Stimulated activated CD4-positive, alpha-beta T cell treated with anti-CD3 and anti-CD28 coated beads, Interleukin-12 subunit alpha, Interleukin-12 subunit beta, amount 100 ng/mL, for 24 hours (primary cell): ENCODE results near the gene FBXL7.
"Not testable (repeated sequence)": the region's sequence is repeated elsewhere in the genome, so short reads cannot be mapped to it uniquely, and the experiment has no call there.

ENCODE experiments used
- DNase-seq, 2 experiments: peaks; one replicate each; pipeline ENCODE4 v3.0.0-alpha.2; 2020; ENCODE audit warnings: low read depth in 2 of 2

The FBXL7 gene

DNA sequence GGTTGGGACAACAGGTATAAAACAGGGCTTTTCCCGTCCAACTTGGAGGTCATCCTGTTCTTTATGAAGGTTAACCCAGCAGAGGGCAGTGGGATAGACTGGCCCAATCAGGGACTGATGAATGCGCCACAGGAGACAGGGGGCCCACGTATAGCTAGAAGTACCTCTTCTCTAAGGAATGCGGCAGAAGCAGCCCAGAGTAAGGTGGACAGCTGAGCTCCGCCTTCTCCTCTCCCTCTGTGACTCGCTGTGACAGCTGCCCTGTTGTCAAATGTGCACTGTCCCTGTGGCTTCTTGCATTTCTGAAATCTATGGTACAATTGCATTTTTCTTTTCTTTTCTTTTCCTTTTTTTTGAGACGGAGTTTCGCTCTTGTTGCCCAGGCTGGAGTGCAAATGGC, 306.6 kb downstream of the FBXL7 start:
- DNase-seq, result no peak

DNA sequence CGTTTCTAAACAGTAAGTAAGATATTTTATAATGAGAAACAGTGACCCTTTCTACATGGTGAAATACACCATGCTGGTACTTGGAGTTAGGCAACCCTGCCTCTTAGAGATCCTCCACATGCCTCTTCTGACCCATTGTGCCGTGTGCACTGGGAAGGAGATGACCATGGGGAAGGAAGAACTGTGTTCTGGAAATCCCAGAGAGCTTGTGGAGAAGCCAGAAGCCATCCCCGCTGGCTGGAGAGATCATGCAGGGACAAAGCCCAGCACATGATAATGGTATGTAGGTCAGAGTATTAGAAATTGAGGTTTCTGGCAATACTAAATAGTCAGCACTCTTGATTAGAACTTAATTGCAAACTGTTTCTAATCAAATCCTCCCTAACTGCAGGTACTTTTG, 307.3 kb downstream of the FBXL7 start:
- no peak for DNase-seq

DNA sequence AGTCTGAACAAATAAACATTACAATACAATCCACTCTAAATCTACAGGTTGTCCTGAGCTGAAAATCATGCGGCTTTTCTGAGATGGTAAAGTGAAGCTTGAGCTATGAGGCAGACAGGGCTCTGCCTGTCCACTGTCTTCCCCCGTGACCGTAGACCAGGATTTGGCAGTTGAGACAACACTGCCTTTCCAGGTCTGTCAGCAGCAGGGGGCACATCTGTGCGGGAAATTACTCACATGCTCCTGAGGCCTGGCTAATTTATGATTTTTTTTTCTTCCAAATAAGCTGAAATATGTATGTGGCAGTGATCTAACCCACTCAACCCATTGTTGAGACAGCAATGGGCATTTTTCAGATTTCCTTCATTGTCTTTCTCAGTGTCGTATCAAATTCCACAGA, 307.9 kb downstream of the FBXL7 start:
- no peak for DNase-seq

DNA sequence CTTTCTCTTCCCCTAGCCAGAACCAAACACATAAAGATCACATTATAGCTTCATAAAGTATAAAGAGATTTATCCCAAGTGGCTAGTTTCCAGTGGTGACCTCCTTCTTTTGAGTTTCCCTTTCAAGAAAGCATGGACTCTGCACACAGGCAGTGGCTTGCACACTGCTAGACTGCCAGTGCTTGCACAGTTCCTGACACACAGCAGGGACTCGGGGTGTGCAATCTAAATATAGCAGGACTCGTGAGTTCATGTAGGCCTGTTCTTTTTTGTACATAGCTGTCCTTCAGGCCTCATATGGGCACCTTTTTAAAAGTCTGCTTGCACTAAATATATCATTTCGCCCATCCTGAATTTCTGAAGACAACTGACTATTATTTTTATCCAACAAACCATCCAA, 308.6 kb downstream of the FBXL7 start:
- no peak for DNase-seq

DNA sequence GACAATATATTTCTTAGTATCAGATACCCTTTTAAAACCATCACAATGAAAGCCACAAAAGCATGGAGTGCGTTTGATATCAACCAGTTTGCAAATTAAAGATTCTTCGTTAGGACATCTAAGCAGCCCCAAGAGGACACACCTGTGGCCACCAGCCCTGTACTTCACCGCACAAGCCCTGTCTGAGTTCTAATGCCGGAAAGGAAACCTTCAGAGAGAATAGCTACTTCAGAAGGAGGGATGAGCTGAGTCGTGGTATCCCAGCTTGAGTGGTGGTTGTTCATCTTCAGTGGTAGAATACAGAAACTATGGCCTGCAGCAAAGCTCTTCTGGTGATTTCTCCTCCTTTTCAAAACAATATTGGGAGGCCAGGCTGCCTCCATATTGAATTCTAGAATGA, 319.6 kb downstream of the FBXL7 start:
- DNase-seq, result no peak

DNA sequence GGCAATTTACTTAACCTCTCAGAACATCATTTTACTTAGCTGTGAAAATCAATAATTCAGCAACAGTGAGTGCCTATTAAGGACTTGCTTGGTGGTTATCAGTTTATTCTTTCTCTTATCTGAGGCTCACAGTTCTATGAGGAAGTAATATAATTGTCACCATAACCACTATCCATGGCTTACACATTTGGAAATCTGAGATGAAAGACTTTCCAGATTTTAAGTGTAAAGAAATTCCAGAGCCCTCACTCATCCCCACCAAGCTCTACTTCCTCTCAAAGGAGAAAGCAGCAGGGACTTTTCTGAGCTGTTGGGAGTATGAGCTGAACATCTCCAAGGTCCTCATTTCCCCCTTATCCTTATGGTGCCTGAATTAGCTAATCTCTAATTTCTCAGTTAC, 321.5 kb downstream of the FBXL7 start:
- DNase-seq, result no peak

DNA sequence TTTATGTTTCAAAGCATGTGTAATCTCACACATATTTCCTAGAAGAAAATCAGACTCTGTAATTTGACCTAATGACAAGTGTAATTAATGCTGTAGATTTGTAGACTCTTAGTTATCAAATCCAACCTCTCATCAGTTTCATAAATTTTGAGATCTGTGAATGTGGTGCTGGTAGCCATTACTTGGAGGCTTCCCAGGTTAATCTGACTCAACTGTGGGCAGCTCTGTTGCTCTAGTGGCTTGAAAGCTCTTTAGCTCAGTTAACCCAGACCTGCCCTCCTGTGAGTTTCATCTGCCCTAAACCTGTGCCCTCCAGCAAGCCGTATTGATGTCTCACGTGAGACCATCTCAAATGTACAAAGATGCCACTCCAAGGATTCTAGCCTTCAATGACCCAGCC, 323.4 kb downstream of the FBXL7 start:
- DNase-seq, result no peak

DNA sequence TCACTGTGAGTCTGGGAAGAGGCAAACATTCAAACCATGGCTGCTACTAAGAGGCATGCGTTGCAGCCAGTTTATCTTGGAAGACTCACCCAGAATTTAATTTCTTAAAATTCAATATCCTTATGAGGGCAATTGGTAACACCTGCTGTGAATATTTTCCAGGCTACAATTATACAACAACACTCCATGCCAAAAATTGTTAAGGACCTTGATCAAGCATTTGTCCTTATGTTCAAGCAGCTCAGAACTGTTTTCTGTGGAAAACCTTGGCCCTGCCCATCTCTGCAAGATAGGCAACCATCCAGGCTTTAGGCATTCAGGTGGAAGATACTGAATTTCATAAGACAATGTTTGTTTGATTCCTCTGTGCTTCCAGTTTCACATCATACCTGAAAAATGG, 327.8 kb downstream of the FBXL7 start:
- DNase-seq, result no peak

DNA sequence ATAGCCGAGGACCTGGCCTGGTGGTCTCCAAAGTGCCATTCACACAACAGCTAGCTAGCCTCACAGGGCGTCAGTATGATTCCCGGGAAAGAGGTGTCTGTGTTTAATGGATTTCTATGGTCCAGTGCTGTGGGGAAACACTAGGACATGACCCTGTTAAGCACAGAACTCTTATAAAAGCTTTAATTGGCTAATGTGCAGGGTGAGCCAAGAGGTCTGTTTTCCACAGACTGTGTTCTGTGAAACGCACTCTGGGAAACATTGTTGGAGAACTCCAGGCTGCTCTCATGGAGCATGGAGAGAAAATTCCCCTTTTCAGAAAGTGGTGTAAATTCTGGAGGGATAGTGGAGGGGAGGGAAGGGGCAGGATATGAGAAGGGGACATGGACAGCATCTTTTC, 331.4 kb downstream of the FBXL7 start:
- DNase-seq, result no peak

DNA sequence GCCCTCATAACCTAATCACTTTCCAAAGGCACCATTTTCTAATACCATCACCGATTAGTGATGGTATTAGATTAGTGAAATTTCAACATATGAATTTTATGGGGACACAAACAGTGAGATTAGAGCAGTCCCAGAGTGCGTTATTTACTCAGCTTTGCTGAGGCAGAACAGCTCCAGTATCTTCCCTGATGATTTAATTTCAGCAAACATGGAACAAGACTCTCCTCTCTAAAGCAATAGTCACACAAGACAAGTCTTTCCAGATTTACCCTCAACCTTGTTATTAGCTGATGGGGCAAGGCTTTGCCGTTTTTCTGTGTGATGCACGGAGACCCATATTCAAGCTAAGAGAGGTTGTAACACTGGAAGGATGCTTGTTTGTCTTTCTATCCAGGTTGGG, 333.4 kb downstream of the FBXL7 start:
- DNase-seq, result no peak

DNA sequence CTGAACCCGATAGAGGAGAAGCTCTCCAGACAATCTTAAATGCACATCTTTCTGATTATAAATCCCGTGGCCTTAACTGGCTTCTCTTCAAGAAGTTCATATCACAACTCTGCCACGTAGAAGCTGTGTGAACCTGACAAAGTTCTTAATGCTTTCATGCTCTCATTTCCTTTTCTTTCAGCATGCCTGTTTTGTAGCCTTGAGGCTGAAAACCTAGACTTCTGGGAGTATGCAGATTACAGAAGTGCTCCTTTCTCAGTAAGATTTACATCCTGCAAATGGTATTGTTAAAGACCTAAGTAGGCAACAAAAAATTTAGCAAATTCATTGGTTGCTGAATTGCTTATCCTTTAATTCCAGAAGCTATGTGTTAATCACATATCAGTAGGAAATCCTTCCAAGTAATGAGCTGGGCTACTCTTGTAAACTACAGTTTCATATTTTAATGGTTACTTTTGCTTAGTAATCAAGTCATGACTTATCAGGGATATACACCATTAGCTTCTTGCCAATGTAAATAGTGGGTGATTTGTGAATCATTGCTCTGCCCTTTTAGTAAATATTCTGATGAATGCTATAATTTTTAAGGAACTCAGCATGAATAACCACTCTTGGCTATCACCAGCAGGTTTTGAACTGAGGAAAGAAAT, 334.7 kb downstream of the FBXL7 start:
- DNase-seq, result no peak

DNA sequence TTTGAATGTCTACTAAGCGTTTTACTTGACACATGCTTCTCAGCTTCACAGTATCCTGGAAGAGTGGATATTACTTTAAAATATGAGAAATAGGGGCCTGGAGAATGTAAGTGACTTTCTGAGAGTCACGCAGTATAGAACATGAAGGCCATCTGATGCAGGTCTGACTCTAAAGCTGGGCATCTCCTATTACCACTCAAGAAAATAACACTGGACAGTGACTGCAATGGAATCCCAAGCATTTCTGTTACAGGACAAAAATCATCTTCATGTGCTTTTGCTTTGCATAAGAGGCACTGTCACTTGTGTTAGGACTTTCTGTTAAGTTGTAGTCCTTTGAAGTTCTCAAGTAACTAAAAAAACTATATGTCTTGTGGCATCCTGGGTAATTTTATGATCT, 335.5 kb downstream of the FBXL7 start:
- no peak for DNase-seq

DNA sequence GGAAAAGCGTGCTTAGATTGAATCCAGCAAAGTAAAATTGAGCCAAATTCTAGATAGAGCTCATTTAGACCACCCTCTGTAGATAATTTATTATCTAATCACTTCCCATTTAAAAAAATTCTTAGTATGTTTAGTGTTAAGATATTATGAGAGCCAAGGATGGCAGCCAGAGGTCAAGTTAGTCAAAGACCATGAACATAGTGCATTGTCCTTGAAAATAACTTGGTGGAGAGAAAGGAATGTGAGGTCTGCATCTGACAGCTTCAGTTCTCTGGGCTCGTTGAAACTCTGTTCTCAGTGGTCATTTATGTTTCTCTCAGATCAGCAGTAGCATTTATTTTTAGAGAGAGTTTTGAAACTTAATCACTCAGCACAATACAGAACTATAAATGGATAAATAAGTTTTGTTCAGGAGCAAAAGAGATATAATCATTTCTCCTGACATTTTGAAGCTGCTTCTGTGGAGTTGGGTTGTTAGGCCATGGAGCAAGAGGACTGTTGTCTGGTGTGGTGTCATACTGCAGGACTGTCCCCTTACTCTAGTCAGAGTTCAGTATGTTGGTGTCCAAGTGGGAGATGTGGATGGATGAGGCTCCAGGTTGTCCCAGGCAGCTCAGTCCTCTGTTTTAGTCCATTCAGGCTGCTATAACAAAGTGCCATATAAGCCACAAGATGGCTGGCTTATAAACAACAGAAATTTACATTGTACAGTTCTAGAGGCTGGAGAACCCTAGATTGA, 337.7 kb downstream of the FBXL7 start:
- DNase-seq, result no peak

DNA sequence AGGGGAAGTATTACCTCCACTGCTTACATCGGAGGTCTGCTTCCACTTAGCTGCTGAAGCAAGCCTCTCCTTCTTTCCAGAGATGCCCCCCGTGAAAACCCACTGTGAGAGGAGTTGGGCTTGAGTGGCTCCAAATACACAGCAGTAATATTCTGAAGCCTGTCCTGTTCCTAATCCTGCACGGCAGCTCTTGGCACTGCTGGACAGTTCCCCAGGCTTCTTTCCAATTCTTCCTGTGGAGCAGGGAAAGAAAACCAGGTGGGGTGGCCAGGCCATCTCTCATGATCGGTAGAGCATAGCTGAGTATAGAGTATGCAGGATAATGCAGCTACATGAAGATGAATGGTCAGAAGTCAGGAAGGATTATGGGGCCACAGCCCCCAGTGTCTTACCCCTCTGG, 344.3 kb downstream of the FBXL7 start:
- no peak for DNase-seq

DNA sequence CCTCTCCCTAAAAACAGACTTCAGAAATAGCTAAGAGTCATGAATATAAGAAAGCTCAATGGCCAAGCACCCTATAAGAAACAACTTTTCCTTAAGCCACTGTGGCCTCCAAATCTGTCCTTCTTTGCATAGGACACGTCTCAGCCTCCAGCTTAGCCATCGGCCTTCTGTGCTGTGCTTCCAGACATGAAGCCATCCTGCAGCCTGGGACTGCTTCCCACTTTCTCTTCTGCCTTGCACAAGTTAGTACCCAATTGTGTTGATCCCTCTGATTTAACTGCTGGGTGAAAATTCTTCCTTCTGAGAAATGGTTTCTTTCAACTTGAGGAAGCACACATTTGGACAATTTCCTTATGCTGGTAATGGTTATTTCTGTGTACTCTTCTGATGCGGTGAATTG, 344.9 kb downstream of the FBXL7 start:
- no peak for DNase-seq

DNA sequence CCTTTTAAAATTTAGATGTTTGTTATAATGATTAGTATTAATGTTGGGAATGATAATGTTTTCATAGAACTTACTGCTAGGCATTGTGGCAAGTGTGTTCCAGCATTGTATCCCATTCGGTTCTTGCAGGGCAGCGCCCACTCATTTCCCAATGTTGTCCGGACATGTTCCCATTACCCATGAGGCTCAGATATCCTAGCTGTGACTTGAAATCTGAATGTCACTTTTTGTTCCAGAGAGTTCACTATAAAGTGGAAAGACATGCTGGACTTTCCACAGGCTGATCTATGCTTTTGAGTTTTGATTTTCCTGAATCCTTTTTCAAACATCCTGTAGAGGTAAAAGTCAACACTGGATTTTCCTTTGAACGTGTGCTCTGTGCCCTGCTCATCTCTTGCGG, 350.6 kb downstream of the FBXL7 start:
- DNase-seq, result no peak

DNA sequence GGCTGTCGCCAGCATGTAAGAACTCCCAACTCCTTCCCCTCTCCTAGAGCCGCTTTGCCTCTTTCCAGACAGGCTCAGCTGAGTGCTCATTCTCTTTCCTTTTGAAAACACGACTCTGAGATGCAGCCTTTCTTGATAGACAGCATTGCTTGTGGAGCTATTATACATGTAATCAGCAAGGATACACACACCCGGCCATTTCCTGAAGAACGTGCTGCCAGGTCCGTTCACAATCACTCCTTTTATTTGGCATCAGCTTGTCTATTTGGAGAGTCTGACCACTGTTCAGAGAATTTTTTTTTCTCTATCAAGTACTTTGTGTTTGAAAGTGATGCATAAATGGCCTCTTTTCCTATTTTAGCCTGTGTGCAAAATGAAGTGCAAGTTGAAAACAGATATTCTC, 351.0 kb downstream of the FBXL7 start:
- DNase-seq, result no peak

DNA sequence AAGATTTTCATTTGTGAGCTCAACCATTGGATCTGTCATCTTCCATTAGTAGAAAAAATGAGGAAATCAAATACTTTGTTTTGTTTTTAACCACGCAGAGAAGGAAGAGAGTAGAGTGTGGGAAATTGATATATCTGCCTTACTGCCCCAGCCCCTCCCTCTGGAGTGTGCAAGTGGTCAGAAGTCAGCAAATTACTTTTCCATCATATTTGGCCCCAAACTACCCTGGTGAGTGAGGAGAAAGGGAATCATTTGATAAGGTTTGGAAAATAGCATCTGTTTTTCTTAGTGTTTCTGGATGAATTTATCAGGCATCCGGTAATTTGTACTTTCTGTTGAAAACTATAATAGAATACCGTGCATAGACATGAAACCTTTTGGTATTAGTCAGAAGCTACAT, 352.2 kb downstream of the FBXL7 start:
- DNase-seq, result no peak

DNA sequence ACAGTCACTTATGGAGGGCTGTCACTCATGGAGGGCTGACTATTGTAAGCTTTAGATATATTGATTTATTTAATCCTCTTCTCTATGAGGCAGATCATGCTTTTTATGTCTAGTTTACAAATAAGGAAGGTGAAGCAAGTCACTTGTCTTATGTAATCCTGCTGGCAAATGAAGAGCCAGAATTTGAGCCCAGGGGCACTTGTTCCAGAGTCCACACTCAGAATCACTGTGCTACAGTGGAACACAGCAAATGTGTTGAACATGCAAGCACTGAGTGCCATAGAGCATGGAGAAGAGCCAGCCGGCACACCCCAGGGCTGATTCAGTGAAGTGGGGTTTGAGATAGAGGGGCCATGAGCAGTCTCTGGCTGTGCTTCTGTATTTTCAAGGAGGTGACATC, 353.0 kb downstream of the FBXL7 start:
- no peak for DNase-seq

DNA sequence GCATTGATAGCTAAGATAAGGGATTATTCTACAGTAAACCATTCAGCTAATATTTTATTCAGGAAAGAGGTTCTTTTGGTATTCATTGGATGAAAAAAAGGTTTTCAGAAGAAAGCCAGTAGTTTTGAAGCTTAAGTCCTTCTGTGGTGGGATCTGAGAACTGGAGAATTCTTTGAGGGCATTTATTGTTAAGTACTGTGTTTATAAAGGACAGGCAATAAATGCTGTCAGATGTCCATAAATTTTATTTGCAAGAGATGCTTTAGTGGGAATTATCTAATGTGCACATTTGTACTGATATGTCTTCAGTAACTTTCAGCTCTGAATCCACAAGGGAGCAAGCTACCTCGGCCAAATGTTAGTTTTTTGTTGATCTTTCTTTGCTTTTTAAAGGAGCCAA, 358.3 kb downstream of the FBXL7 start:
- DNase-seq, result no peak

DNA sequence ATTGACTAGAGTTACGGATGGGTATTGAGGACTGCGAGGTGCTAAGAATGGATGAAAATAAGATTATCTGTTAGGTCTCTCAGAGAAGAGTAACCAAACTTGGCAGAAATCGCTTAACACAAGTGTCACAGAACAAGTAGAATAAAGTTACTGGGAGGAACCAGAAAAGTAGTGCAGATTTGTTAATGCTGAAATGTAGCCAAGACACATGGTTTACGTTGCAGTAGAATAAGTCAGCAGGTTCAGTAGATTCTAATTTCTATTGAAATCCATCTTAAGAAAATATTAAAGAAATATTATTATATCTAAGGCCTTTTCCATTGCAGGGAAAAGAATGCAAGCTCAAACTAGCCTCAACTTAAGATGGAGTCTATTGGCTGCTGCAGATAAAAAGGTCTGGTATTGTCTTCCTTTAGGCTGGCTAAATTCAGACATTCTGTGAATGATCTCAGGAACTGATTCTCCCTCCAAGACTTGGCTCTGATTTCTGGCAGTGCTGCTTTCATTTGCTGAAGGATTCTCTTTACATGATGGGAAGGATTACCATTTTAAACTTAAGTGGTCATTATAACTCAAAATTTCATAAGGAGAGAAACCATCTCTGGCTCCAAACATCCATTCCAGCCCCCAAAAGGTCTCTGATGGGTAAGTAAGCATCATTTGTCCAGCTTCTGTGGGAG, 364.7 kb downstream of the FBXL7 start:
- DNase-seq, result no peak

DNA sequence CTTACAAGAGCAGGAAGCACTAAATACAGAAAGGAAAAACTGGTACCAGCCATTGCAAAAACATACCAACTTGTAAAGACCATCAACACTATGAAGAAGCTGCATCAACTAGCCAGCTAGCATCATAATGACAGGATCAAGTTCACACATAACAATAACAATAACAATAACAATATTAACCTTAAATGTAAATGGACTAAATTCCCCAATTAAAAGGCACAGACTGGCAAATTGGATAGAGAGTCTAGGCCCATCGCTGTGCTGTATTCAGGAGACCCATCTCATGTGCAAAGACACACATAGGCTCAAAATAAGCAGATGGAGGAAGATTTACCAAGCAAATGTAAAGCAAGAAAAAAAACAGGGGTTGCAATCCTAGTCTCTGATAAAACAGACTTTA, 372.3 kb downstream of the FBXL7 start:
- not testable (repeated sequence) for DNase-seq

DNA sequence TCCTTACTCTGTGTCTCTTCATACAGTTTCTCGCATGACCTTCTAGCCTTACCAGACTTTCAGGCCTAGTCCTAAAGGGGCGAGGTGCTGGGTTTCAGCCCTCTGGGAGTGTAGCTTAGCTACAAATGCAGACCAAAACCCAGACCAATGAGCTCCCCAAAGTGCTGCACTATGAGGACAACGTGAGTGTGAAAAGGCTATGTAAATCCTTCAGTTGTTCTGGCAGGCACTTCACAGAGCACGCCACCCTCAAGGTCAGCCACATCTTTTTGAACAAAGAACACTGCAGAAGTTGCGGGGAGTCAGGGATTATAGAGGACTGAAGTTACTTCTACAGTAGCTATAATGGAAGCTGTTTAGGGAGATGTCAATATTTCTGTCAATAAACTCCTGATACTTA, 377.9 kb downstream of the FBXL7 start:
- no peak for DNase-seq
